ENCODE results near the gene TMEM115.

- TF ChIP-seq, protein P1, sequence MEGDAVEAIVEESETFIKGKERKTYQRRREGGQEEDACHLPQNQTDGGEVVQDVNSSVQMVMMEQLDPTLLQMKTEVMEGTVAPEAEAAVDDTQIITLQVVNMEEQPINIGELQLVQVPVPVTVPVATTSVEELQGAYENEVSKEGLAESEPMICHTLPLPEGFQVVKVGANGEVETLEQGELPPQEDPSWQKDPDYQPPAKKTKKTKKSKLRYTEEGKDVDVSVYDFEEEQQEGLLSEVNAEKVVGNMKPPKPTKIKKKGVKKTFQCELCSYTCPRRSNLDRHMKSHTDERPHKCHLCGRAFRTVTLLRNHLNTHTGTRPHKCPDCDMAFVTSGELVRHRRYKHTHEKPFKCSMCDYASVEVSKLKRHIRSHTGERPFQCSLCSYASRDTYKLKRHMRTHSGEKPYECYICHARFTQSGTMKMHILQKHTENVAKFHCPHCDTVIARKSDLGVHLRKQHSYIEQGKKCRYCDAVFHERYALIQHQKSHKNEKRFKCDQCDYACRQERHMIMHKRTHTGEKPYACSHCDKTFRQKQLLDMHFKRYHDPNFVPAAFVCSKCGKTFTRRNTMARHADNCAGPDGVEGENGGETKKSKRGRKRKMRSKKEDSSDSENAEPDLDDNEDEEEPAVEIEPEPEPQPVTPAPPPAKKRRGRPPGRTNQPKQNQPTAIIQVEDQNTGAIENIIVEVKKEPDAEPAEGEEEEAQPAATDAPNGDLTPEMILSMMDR (IDR thresholded peaks at IDR 0.05; ENCODE audit: low read depth, low read length): peak; percentile 52
- TF ChIP-seq POLR2A (IDR thresholded peaks at IDR 0.05; ENCODE audit: extremely low read depth, insufficient read length) (no peak), MYC (IDR thresholded peaks at IDR 0.05; ENCODE audit: low read depth, low read length) (0 out of 2 replicates have a peak, but pooled peaks have one; percentile 14), MAX (IDR thresholded peaks at IDR 0.05; ENCODE audit: low read depth, low read length) (peak; percentile 22; the same call in 1 of the 2 replicates)
Observed at GRCh38 chr3:50347187-50347813, 12.0 kb downstream of the TMEM115 start.

Measured in NB4 (cell line).